Thymus (tissue), 11 donors: ENCODE data around the gene CLEC16A. TPM values are rescaled to one million over a fixed set of nuclear protein-coding genes. Genes with fewer than 3 reads are reported as not detected.

Source experiments
- DNase-seq, 9 donors: peaks; one replicate each; pipeline ENCODE4 v3.0.0-alpha.2; 2013; ENCODE audit warnings: low spot score in 9 of 9, low read depth in 6 of 9, missing footprints in 1 of 9
- H3K27ac ChIP-seq, 2 donors: one replicate each; pipeline ENCODE4 v1.5.1; 2013; ENCODE audit warnings: control low read depth in 1 of 2, low read depth in 1 of 2, low read length in 1 of 2, mild to moderate bottlenecking in 1 of 2, moderate library complexity in 1 of 2
- H3K27me3 ChIP-seq, 2 donors: one replicate each; pipeline ENCODE4 v1.5.1; 2013; ENCODE audit warnings: low read length in 1 of 2; ENCODE audit not compliant: control insufficient read depth in 2 of 2, insufficient read depth in 1 of 2
- H3K36me3 ChIP-seq, 2 donors: one replicate each; pipeline ENCODE4 v1.5.1; 2013; ENCODE audit warnings: low read length in 1 of 2, mild to moderate bottlenecking in 1 of 2, moderate library complexity in 1 of 2; ENCODE audit not compliant: control insufficient read depth in 2 of 2, insufficient read depth in 2 of 2
- H3K4me1 ChIP-seq, 2 donors: one replicate each; pipeline ENCODE4 v1.5.1; 2013; ENCODE audit warnings: low read length in 2 of 2; ENCODE audit not compliant: control insufficient read depth in 2 of 2, insufficient read depth in 2 of 2
- H3K4me3 ChIP-seq, 2 donors: one replicate each; pipeline ENCODE4 v1.5.1; 2013; ENCODE audit warnings: low read length in 2 of 2, control low read depth in 1 of 2, mild to moderate bottlenecking in 1 of 2
- H3K9me3 ChIP-seq, 2 donors: one replicate each; pipeline ENCODE4 v1.5.1; 2013; ENCODE audit warnings: low read length in 1 of 2, mild to moderate bottlenecking in 1 of 2; ENCODE audit not compliant: control insufficient read depth in 2 of 2, insufficient read depth in 1 of 2
- WGBS: extraction: QIAGEN DNeasy Blood & Tissue Kit; methylation state at CpG from one replicate; pipeline ENCODE4 v1.1.7; 2013; 5-methylcytosine and 5-hydroxymethylcytosine counted together
- polyA plus RNA-seq: library from polyadenylated mRNA; stranded (reverse); fragments of 200-250 nt; gene quantifications from one replicate; pipeline ENCODE4 v1.2.3, GENCODE V29; 2013
- total RNA-seq: library from RNA; stranded (reverse); fragments of 120-200 nt; gene quantifications from one replicate; pipeline ENCODE4 v1.2.4, GENCODE V29; 2013
- donor health status: healthy.

Gene CLEC16A
- total and polyA plus RNA-seq, 2 donors: 18.8 to 19.9 TPM

DNA sequence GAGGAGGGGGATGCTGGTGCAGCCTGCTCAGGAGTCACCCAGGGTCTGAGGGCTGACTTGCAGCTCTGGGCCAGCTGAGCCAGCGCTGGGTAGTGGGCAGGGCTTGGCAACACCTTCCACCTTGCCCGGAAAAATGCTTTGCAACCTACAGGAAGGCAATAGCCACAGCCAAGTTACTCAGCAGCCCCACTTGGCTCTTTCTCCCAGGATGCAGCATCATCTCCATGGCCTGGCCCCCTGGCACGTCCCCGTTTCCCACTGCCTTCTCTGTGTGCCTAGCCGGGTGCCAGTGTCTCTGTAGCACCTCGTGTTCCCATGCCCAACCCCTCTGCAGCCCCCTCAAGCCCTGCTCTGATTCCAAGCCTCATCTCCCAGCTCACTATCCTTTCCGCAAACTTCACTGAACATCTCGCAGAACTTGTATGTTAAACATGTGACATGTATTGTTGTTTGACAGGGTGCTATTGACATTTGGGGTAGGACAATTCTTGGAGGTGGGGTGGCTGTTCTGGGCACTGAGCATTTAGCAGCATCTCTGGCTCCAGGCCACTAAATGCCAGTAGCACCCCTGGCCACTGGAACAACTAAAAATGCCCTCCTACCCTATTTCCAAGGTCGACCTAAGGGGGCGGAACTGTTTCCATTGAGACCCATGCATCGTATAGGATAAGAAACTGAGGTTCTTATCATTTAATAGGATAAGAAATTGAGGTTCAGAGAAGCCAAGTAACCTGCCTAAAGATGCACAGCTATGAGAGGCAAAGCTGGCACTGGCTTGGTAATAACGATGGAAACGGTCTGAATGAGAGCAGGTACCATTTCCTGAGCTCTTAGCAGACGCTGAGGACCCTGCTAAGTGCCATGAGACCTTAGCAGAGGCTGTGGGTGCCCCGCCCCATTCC is 14.3 kb upstream of the CLEC16A start:
- DNase-seq: no peak
- Histone ChIP-seq H3K27ac (no peak overlapping the region), H3K4me1 (peaks cover 0 to 2% of the 10 kb centered on the region in 2 donors), H3K36me3 (peaks cover 36 to 61% of the 10 kb centered on the region in 2 donors), H3K9me3 (no peaks in the 10 kb centered on the region), H3K27me3 (no peaks in the 10 kb centered on the region), H3K4me3 (no peak overlapping the region)
- 74% methylated on average over 15 of the region's 15 CpGs for WGBS

DNA sequence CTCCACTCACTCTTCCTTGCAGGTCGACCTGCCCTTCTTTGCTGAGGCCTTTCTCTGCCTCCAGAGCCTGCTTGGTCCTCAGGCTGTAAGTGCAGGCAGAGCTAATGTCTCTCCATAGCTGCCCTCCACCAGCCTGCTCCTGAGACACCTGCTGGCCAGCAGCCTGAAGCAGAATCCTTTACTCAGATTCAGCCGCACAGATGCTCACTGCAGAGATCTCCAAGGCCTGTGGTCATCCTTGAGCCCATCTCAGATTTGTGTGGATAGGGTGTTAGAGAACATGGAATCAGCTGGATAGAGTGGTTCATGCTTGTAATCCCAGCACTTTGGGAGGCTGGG is 13.6 kb upstream of the CLEC16A start:
- DNase-seq: no peak
- no peaks in the 10 kb centered on the region for H3K9me3 ChIP-seq
- no peaks in the 10 kb centered on the region for H3K27me3 ChIP-seq
- no peak overlapping the region for H3K27ac ChIP-seq
- H3K4me3 ChIP-seq: no peak overlapping the region
- WGBS: 73% methylated on average over 2 of the region's 2 CpGs
- peaks cover 0 to 2% of the 10 kb centered on the region in 2 donors for H3K4me1 ChIP-seq
- H3K36me3 ChIP-seq: peaks cover 35 to 57% of the 10 kb centered on the region in 2 donors

DNA sequence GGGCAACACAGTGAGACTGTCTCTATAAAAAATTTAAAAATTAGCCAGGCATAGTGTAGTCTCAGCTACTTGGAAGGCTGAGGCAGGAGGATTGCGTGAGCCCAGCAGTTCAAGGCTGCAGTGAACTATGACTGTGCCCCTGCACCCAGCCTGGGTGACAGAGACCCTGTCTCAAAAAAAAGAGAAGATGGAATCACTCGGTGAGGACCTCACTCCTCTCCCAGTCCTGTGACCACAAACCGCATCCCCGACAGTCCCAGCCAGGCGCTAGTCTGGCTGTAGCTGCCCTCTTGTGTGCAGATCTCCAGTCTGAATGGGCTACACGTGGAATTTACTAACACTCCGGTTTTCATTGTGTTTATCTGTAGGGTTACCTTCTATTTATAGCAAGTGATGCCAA is 13.2 kb upstream of the CLEC16A start:
- WGBS: 65% methylated on average over 7 of the region's 7 CpGs
- no peaks in the 10 kb centered on the region for H3K9me3 ChIP-seq
- H3K36me3 ChIP-seq: peaks cover 33 to 53% of the 10 kb centered on the region in 2 donors
- H3K4me1 ChIP-seq: peaks cover 0 to 2% of the 10 kb centered on the region in 2 donors
- no peak for DNase-seq
- no peak overlapping the region for H3K4me3 ChIP-seq
- H3K27me3 ChIP-seq: no peaks in the 10 kb centered on the region
- no peak overlapping the region for H3K27ac ChIP-seq

DNA sequence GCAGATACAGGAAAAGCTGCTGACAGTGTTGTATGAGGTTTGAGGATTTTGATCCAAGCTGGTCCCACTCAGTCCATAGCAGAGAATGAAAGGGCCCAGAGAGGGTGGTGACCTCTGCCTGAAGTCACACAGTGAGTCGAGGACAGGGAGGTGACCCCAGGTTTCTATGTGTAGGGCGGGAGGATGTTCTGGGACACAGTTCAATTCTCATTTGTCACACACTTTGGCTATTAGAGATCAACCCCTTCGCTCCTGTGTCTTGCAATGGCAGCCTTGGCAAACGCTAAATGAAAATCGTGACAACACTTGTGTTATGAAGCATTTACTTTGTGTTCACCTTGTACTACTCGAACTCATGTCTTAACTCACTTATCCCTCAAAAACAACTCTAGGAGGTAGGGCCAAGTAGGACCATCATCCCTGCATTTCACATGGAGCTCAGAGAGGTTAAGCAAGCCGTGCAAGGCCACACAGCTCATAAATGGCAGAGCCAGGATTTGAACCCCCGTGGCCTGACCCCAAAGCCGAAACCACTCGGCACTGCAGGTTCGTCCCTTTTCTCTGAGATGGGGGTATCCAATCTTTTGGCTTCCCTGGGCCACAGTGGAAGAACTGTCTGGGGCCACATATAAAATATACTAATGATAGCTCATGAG is 12.3 kb upstream of the CLEC16A start:
- Histone ChIP-seq H3K9me3 (no peaks in the 10 kb centered on the region), H3K27me3 (no peaks in the 10 kb centered on the region), H3K27ac (no peak overlapping the region), H3K4me1 (peaks cover 2 to 6% of the 10 kb centered on the region in 2 donors), H3K4me3 (no peak overlapping the region), H3K36me3 (peaks cover 33 to 48% of the 10 kb centered on the region in 2 donors)
- no peak for DNase-seq
- WGBS: 97% methylated on average over 11 of the region's 11 CpGs

DNA sequence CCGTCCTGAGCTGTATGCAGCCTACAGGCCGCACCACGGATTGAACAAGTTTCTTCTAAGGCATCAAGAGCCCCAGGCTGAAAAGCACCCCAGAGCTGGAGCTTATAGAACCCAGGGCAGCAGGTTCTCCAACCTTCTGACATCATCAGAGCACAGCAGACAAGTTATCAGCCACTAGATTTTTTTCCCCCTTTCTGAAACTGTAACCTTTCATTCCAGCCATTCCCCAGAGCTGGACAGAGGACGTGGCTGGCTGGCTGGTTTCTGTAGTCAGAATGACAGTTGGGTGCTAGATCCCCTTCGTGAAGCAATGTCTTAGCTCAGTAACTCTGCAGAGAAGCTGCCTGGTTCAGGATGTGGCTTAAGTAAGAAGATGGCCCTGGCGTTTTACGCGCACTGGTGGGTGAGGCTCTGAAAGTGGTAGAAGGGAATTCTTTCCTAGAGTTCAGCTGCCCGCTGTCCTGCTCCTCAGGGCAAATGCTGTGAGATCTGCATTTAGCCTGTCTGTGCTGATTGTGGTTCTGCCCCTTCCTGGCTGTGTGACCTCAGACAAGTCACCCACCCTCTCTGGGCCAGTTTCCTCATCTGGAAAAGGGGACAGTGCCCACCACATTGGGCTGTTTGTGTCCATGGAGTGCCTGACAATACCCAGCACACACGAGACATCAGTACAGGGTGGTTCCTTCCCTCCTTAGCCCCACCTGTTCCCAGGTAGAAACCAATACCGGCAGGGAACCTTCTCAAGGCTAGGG is 11.2 kb upstream of the CLEC16A start:
- Histone ChIP-seq H3K4me3 (no peak overlapping the region), H3K27me3 (no peaks in the 10 kb centered on the region), H3K4me1 (peaks cover 10 to 16% of the 10 kb centered on the region in 2 donors), H3K27ac (no peak overlapping the region), H3K9me3 (no peaks in the 10 kb centered on the region), H3K36me3 (peaks cover 29 to 40% of the 10 kb centered on the region in 2 donors)
- DNase-seq: no peak
- 95% methylated on average over 11 of the region's 11 CpGs for WGBS

DNA sequence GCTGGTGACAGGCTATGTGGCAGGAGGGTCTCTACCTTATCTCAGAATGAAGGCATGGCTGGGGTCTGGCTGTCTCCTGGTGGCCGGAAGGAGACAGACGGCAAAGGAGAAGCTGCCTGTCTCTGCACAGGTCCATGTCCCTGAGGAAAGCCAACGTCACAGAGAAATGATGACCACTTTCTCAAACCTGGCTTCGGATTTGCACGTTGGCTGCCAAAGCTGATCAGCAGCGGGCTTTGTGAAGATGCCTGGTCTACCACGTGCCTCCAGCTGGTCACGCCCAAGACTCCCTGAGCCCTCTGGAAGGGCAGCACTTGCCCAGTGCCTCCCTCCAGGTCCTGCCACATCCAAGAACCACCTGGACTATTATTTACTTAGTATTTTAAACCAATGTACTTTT is 10.5 kb upstream of the CLEC16A start:
- WGBS: 98% methylated on average over 8 of the region's 8 CpGs
- Histone ChIP-seq H3K27ac (no peak overlapping the region), H3K4me1 (peaks cover 17 to 24% of the 10 kb centered on the region in 2 donors)

DNA sequence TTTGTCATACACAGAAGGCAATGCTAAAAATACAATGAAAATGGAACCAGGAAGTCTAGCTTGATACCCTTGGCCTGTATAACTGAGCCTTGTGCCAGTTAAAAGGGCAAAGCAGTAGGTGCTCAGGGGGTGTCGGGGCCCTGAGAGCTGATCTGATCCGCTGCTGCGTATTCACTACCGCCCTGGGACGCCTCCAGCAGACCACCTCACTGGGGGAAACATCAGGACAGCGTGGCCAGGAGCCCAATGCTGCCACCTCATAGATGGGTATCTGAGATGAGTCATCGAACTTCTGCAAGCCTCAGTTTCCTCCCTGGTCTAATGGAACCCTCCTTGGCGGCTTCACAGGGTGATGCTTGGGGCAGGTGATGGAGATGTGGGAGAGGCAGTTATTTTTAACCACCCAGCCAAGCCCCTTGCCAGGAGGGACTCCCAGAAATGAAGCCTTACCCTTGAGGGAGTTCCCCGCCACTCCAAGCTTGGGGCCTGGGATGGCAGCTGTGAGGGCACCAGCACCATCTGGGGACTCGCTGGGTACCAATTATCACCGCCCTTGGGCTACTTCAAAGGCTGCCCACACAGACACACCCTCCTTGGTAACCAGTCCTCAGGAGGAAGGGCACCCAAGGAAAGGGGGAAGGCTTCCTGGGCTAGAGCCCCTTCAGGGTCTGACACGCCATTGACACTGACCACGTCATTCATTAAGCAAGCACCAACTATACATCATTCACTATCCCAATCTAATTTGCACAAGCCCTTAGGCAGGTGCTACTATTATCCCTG is 9.8 kb upstream of the CLEC16A start:
- no peaks in the 10 kb centered on the region for H3K27me3 ChIP-seq
- H3K27ac ChIP-seq: no peak overlapping the region
- DNase-seq: no peak
- no peaks in the 10 kb centered on the region for H3K9me3 ChIP-seq
- peaks cover 23 to 30% of the 10 kb centered on the region in 2 donors for H3K4me1 ChIP-seq
- H3K4me3 ChIP-seq: no peak overlapping the region
- peaks cover 27% of the 10 kb centered on the region in 2 donors for H3K36me3 ChIP-seq
- 98% methylated on average over 13 of the region's 13 CpGs for WGBS

More for the DNA sequence above, 10.5 kb upstream of the CLEC16A start:
- Histone ChIP-seq H3K27me3 (no peaks in the 10 kb centered on the region), H3K36me3 (peaks cover 29 to 34% of the 10 kb centered on the region in 2 donors), H3K9me3 (no peaks in the 10 kb centered on the region), H3K4me3 (no peak overlapping the region)
- no peak for DNase-seq

DNA sequence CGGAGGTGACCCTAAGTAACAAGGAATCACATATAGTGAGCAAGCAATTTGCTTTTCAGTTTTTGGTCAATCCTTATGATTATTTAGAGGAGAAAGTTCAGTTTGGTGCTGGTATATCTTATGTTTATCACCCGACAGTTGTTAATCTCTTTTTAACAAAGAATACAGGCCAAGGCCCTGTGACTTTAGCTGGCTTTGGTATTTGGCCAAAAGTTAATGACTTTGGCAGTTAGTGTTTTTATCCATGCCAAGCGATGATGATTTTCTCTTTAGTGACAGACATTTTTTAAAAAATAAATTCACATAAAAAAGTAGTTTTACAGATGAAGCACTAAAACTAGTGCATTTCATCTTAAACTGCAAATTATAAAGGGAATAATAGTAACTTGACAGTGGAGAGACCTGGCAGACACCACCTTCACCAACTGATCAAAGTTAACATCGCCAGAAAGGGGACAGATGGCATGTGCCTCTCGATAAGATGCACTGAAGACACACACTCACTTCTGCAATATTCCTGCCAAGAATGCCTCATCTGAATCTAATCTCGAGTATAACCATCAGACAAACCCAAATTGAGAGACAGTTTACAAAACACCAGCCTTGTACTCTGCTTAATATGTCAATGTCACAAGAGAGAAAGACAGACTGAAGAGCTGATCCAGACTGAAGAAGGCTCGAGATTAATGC is 9.0 kb upstream of the CLEC16A start:
- Histone ChIP-seq H3K4me3 (no peak overlapping the region), H3K27ac (no peak overlapping the region), H3K36me3 (peaks cover 22 to 24% of the 10 kb centered on the region in 2 donors), H3K27me3 (no peaks in the 10 kb centered on the region), H3K4me1 (peaks cover 29 to 39% of the 10 kb centered on the region in 2 donors), H3K9me3 (no peaks in the 10 kb centered on the region)
- 93% methylated on average over 7 of the region's 7 CpGs for WGBS
- no peak for DNase-seq
